GM12874 (cell line): ENCODE measurements around the gene CYTH3.

Experiments
- TF ChIP-seq, protein P1 (sequence below): IDR thresholded peaks from 2 replicates; pipeline ENCODE4 v1.5.1; 2011; ENCODE audit warnings: low read depth, mild to moderate bottlenecking, control low read depth, low read length, moderate library complexity; ENCODE audit not compliant: insufficient read depth

CYTH3 gene

DNA sequence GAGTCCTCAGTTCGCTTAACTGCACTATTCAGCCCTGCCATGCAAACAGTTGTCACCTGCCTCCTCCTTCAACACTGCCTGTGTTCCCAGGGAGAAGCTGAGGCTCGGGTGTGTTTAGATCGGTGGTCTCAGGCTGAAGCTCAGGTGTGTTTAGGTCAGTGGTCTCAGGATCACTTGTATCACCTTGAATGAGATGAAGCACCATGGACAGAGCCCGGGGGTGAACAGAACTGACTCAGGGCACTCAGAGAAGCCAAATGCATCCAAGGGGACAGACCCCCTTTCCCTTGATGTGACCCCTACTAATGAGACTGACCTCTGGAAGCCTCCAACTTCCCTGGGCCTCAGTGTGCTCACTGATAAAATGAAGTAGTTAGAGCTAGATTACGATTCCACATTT, 84.0 kb downstream of the CYTH3 start:
- TF ChIP-seq, protein P1, sequence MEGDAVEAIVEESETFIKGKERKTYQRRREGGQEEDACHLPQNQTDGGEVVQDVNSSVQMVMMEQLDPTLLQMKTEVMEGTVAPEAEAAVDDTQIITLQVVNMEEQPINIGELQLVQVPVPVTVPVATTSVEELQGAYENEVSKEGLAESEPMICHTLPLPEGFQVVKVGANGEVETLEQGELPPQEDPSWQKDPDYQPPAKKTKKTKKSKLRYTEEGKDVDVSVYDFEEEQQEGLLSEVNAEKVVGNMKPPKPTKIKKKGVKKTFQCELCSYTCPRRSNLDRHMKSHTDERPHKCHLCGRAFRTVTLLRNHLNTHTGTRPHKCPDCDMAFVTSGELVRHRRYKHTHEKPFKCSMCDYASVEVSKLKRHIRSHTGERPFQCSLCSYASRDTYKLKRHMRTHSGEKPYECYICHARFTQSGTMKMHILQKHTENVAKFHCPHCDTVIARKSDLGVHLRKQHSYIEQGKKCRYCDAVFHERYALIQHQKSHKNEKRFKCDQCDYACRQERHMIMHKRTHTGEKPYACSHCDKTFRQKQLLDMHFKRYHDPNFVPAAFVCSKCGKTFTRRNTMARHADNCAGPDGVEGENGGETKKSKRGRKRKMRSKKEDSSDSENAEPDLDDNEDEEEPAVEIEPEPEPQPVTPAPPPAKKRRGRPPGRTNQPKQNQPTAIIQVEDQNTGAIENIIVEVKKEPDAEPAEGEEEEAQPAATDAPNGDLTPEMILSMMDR: no peak

DNA sequence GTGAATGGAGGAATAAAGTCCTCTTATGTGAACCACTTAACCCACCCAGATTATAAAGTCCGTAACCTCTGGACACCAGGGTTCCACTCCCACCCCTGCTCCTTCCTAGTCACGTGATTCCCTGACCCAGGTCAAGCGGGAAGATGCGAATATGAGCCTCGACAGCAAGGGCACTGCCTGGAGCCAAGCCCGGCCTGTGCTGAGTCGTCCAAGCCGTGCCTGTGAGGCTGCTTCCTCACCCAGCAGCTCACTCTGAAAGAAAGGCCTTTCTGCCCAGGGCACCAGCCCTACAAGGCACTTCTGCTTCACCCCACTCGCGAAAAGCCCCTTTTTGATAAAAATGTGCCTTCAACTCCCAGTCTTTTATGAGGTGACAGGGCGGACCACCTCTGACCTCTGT, 85.8 kb downstream of the CYTH3 start:
- TF ChIP-seq, protein P1: no peak

DNA sequence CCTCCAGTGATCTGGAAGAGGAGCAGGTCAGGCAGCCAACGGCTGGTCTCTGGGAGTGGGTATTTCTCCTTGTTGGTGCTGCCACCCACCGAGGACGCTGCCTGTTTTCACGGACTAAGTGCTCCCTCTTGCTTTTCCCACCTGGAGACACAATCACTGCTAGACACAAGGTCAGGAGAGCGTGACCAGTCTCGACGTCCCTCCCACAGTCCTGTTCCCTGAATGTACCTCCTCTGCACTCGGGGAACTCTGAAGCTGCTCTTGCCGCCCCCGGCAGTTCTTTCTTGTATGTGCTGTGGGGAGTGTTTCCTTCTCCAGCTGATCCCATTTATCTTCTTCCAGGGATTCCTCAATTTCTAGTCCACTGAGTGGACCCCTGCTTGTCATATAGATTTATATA, 89.4 kb downstream of the CYTH3 start:
- TF ChIP-seq, protein P1: no peak

DNA sequence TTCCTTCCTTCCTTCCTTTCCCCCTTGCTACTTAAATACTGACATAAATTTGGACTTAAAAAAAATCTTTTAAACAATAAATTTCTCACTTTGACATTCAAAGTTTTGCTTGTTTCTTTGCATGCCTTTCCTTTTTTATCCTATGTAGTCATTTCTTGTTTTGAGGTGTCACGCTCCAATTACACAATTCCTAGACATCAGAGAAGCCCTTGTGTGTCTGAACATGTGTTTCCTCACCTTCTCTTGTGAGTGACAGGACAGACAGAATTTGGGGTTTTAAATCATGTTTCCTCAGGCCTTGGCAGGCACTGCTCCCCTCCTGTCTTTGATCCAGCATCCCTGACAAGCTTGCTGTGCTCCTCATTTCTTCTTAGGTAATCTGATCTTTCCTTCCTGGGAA, 91.3 kb downstream of the CYTH3 start:
- TF ChIP-seq, protein P1: no peak

DNA sequence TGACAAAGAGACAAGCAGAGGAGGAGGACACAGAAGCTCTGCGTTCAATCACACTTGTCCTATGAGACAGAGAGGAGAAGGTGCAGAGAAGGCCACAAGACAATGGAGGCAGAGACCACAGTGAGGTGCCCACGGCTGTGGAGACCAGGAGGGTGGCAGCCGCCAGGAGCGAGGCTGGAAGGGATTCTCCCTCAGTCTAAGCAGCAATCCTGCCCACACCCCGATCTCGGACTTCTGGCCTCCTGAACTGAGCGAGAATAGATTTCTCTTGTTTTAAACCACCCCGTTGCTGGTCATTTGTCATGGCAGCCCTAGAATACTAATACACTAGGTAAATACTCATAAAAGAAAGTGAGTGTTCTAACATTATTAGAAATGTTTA, 92.1 kb downstream of the CYTH3 start:
- TF ChIP-seq, protein P1: no peak

DNA sequence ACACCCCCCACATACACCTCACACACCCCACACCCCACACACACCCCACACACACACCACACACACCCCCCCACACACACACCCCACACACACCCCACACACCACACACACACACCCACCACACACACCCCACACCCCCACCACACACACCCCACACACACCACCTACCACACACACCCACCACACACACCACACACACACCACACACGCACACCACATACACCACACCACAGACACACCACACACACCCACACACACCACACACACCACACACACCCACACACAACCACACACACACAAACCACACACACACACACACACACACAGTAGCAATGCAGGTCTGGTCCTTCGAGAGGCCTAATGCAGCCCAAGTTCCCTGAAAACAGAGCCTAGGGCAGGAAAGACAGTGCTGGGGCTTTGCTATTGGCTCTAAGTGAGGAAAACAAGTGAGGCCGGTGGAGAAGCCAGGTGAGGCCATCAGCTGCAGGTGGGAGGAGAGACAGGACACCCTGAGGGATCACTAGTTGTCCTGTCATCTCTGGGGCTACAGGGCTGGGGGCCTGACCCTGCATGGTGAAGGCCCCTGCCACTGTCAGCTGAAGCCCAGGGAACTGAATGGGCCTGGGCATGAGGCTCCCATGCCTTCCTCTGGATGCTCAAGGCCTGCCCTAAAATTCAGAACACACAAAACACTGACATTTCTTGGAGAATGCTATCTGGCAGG, 92.6 kb downstream of the CYTH3 start:
- TF ChIP-seq, protein P1: no peak

DNA sequence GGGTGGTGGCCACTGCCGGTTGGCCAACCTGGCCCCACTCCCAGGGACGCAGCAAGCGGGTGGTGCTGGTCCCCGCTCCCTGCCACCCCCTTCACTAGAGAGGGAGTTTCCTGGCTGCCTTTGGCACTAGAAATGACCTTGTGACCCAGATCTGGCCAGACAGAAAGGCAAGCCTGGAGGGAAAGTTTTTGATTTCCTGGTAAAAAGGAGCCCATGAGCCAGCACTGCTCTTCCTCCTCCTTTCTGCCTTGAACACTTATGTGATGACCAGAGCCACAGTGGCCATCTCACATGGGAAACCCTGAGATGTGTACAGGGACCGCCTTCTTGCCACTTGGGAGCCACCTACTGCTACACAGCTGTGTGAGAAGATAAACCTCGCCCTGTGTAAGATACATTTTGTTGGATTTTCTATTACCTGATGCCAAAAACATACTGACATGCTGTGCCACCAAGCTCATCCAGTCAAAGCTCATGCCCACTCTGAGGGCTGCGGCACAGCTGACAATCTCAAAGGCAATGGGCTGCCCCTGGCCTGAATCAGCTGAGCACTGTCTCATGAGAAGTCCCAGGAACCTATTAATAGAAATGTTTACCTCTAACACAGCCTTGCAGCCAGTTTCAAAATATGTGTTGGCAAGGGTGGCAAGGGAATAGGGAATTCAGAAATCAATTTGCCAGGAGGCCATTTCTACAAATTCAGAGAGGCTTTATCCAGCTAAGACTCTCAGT, 94.0 kb downstream of the CYTH3 start:
- TF ChIP-seq, protein P1: no peak
